ENCODE data around the gene DNMBP.
"Not testable (repeated sequence)": the region's sequence is repeated elsewhere in the genome, so short reads cannot be mapped to it uniquely, and the experiment has no call there.

DNMBP gene

DNA sequence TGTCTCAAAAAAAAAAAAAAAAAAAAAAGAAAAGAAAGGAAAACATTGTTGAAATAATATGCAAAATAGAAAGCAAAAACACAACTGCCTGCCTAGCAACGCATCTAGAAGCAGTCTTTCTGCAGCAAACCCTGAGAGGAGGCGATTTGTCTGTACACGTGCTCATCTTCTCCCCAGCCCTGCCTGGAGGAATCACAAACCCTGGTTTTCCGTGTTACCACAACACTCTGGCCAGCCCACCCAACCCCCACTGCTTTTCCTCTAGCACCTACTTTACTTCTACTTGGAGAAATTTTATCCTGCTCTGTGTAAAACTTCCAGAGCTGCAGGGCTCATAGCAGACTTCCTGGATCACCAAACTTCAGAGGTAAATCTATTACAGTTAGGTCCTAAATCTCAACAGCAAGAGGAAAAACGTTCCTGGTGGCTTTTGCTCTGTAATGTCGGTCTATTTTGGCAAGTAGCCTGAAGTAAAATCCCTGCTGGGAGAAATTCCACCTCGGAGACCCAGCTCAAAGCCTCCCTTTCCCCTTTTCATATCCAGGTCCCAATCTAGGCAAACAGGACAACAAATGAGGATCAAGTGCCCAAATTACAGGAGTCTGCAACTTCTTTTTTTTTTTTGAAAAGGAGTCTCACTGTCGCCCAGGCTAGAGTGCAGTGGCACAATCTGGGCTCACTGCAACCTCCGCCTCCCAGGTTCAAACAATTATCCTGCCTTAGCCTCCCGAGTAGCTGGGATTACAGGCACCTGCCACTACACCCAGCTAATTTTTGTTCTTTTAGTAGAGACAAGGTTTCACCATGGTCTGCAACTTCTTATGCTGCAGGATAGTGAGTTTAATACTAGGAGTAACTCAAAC is 91.6 kb downstream of the DNMBP start:
- DNase-seq (ENCODE audit: low read depth in 2 of 2): no peak

DNA sequence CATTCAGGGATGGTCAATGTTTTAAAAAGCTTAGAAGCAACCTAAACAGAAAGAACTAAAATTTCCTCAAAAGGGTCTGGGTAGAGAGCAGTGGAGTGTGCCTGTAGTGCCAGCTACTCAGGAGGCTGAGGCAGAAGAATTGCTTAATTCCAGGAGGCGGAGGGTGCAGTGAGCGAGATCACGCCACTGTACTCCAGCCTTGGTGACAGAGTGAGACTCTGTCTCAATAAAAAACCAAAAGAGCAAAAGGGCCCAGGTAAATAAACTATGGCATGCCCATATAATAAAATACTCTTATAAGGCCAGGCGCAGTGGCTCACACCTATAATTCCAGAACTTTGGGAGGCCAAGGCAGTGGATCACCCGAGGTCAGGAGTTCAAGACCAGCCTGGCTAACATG is 93.0 kb downstream of the DNMBP start:
- DNase-seq (ENCODE audit: low read depth in 2 of 2): no peak

DNA sequence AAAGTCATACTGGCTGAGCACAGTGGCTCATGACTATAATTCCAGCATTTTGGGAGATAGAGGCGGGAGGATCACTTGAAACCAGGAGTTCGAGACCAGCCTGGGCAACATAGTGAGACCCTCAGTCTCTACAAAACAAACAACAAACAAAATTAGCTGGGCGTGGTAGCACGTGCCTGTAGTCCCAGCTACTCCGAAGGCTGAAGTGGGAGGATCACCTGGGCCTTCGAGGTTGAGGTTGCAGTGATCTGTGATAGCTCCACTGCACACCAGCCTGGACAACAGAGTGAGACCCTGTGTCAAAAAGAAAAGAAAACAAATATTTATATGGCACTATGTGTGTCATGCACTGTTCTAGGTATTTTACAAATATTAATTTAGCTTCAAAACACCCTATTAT is 94.3 kb downstream of the DNMBP start:
- no peak for DNase-seq (ENCODE audit: low read depth in 2 of 2)

DNA sequence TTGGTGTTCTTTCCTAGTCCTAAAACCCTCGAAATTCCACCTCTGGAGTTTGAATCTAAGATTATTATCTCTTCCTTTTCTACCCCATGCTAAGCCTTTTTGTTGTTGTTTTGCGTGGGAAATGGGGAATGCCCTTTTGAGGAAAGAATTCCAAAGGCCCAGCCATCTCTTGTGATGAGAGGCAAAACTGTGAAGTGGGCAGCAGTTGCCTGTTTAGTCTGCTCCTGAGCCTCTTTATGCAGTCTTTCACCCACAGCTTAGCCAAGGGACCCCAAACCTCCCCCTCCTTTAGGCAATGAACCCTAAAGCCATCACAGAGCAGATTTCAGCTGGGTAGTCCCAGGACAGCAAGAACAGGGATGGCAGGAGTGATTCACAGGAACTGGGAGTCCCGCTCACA is 95.5 kb downstream of the DNMBP start:
- DNase-seq (ENCODE audit: low read depth in 2 of 2): no peak

DNA sequence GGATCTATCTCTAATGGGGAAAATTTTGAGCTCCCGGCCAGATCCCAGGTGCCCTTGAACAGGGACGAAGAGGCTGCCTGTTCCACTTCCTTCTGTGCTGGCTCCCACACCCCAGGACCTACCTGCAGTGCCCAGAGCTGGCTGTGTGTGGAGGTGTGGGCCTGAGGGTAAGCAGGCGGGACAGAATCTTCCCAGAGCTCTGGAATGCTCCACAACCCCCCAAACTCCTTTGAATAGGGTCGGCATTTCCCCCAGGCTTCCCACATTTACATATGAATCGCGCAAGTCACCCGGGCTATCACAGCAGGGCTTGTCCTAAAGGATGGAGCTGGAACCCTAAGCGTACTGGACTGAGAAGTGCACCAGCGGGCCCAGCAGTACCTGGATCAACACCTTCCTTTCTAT is 95.9 kb downstream of the DNMBP start:
- DNase-seq (ENCODE audit: low read depth in 2 of 2): no peak

DNA sequence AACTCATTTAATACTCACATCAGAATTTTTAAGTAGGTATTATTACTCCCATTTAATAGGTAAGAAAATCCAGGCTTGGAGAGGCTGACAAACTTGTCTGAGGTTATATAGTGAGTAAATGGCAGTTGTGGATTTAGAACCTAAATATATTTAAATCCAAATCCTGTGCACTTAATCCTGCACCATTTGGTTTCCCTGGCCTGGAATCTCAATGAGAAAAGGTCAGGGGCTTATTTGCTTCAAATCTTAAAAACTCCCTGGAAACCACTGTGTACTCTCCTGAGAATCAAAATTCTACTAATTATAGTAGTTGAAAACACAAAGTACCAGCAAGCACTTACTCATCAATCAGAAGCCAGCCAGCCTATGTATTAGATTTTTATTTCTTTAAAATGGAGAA is 97.7 kb downstream of the DNMBP start:
- no peak for DNase-seq (ENCODE audit: low read depth in 2 of 2)

DNA sequence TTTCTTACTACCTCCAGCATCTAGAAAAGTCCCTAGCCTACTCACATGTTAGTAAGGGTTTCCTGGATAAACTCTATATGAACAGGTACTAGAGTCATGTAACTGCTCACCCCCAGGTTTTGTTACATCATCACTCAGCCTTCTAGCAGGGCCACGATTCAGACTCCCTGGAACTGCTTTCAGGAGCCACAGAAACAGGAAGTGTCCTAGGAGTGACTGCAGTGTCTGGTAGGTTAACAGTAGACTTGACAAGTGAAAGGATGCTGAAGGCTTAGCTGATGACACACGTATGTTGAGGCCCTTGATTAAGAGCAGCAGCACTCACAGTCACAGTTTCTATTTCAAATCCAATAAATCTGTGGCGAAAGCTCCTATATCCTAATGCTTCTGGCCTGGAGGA is 101.2 kb downstream of the DNMBP start:
- DNase-seq (ENCODE audit: low read depth in 2 of 2): no peak

DNA sequence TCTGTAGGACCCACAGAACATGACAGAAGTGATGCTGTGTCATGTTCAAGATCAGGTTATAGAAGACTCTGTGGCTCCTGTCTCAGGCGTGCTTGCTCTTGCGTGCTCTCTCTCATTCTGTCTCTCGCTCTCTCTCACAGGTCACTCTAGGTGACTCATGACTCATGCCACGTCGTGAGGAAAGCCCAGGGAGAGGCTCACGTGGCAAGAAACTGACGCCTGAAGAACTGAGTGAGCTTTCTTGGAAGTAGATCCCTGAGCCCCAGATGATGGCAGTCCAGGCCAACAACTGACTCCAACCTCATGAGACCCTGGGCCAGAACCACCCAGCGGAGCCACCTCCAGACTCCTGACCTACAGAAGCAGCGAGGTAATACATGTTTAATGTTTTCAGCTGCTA is 103.3 kb downstream of the DNMBP start:
- DNase-seq (ENCODE audit: low read depth in 2 of 2): no peak

DNA sequence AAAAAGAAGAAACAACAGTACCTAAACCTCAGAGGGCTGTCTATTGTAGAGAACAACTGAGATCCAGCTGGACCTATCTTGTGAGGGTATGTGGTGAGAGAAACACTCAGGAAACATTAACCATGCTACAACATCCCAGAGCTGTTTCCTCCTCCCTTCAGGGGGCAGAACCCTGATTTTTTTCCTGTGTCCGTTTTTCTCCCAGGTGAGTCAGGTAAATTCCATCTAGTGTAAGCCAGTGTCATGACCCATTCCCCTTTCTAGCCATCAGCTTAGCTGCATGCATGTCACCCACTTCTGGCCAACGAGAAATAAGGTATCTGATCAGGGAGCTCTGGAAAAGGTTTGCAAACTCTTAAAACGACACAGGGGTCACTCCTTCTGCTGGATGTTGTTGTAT is 103.8 kb downstream of the DNMBP start:
- DNase-seq (ENCODE audit: low read depth in 2 of 2): no peak

DNA sequence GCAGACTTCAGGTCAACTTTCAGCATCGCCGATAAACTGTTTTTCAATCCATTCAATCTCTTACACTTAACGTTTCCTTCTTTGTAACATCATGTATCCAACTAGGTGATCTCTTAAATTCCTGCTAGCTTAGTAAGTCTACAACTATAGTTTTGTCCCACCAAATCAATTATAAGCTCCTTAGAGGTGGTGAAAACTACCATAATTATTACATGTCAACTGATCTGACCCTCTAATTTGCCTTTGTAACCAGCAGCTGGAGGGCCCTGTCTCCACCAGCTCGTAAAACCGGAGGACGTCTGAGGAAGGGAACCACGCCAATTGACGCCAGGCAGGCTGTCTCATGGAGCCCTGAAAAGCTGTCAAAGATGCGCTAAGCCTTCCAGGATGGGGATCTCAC is 113.9 kb downstream of the DNMBP start:
- no peak for DNase-seq (ENCODE audit: low read depth in 2 of 2)

DNA sequence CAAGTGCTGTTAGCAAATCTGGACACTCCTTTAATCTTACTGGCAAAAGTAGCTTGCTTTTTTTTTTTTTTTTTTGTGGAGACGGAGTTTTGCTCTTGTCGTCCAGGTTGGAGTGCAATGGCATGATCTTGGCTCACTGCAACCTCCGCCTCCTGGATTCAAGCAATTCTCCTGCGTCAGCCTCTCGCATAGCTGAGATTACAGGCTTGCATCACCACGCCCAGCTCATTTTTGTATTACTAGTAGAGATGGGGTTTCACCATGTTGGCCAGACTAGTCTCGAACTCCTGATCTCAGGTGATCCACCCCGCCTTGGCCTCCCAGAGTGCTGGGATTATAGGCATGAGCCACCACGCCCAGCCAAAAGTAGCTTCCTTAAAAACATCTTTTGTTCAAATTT is 114.7 kb downstream of the DNMBP start:
- DNase-seq (ENCODE audit: low read depth in 2 of 2): not testable (repeated sequence)

DNA sequence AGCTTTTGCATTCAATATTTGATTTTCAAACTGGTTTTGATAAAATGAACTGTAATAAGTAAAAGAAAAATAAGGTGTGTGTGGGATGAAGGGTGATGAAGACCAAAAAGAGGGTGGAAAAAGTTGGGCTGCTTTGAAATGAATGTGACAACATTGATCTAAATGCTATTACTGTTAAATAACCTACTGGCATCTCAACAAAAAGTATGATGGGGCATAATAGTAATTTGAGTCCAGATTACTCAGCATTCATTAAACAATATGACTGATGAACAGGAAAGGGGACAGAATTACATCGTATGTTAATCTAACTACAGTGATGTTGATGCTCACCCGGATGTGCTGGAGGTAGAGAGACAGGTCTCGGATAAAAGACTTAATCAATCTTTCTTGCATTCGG is 115.1 kb downstream of the DNMBP start:
- no peak for DNase-seq (ENCODE audit: low read depth in 2 of 2)

DNA sequence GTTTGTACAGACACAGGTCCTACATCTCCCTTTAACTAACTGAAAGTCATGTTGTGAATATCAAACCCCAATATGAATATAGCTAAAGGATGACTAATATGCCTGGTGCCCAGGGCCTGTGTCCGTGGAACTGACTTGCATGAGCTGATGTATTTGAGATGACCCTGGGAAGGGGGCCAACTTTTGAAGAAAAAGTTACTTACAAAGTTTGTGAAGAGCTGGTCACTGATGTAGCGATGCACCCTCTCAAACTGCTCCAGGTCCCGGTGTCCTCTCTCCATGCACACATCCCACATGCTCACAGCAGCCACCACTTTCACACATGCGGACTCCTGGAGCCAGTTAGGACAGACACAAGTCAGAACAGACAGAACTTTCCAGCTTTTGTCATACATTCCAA is 121.1 kb downstream of the DNMBP start:
- DNase-seq (ENCODE audit: low read depth in 2 of 2): no peak

DNA sequence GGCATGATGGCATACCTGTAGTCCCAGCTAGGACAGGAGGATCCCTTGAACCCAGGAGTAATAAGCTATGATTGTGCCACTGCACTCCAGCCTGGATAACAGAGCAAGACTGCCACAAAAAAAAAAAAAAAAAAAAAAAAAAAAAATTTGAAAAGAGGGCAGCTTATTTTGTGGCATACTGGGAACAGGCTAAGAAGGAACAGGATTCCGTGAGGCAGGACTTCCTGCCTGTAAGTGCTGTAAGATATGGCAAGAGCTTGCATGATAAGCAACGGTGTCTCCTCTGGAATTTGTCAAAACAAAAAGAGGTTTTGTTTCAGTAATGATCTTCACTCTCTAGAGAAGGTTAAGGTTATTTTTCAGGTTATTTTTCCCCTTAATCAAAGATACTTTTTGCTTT is 126.2 kb downstream of the DNMBP start:
- DNase-seq (ENCODE audit: low read depth in 2 of 2): no peak

DNA sequence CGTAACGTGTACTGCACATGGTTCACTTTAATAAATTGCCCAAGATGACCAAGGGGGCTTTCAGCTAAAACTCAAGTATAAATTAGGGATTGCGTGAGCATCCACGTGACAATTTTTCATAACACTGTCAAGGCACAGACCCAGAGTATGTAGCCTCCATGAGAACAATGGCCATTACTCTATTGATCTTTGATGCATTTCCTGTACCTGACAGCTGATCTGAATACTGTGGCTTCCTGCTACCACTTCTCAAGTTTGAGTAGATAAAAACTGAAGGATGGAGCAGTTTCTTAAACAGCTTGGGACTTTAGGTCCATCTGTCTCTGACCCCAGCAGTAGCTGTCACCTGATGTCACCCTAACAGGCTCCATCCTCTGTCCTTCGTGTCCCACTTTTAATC is 128.4 kb downstream of the DNMBP start:
- no peak for DNase-seq (ENCODE audit: low read depth in 2 of 2)

DNA sequence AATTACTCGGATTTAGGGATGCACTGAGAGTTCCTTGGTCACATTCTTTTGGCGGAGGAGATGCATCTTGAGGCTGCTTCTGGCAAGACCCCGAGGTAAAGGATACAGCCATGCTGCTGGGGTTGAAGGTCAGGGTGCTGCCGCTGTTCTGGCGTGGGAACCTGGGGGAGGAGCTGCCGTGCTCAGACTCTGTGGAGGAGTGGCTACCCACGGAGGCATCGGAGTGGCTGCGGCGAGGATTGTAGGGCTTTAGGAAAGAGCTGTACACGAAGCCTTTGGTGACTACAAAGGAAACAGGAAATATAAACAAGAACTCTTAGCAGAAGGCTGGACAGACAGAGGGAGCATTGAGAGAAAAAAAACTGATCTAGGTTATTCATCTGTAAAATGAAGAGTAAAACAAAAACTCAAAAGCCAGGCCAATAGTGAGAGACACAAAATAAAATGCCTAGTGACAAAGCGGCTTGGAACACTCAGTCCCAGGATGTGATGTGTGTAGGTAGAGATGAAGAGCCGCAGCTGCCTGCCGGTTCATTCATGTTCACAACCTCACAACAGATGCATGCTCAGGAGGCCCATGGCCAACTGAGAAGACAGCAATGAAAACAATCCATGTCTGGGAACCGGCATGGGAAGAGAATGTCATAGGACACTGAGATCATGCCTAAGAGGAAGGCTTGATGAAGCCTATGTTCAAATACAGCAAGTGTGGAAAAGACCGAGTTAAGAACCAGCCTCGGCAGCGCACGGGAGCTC is 129.5 kb downstream of the DNMBP start:
- DNase-seq (ENCODE audit: low read depth in 2 of 2): no peak

DNA sequence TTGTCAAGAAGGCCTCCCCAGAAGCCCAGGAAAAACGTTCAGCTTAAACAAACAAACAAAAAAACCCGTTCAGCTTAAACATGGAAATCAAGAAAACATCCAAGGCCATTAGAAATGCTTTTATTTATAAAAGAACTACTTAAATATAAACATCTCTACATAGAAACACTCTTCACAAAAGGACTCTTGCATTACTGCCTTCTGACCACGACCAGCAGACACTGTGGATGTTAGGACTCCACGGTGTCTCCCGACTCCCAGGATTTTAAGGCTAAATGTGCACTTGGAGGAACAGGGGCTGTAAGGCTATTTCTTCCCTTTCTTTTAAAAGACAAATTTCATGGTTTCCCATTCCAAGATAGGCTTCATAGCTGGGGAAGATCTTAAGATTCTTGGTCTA is 134.3 kb downstream of the DNMBP start:
- DNase-seq (ENCODE audit: low read depth in 2 of 2): no peak

DNA sequence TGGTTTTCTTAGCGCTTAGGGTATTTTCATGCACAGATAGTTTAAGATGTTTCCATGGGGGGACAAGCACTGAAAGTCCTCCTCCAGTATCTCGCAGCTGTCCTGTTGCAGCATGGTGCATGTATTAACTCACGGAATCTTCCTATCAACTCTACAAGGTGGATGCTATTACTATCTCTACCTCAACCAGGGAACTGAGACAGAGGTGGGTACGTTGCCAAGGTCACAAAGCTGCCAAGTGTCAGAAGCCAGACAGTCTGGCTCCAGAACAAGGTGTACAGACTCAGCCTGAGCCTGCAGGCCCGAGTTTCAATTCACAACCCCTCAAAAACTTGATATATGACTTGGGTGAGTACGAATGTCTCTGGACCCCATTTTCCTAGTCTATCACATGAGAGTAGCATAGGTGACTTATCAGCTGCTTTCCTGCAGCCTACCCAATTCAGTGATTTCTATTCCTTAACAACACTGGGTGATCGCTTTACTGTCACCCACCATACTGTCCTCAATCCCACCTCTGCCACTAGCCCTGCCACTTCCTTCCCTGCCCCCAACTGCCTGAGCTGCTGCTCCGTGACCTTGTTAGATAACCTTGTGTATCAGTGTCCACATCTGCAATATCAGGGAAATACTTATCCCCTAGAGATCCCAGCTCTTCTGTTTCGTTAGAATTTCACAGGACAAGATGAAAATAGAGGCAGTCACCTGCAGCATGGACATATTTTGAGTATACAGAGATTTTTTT is 135.2 kb downstream of the DNMBP start:
- no peak for DNase-seq (ENCODE audit: low read depth in 2 of 2)

DNA sequence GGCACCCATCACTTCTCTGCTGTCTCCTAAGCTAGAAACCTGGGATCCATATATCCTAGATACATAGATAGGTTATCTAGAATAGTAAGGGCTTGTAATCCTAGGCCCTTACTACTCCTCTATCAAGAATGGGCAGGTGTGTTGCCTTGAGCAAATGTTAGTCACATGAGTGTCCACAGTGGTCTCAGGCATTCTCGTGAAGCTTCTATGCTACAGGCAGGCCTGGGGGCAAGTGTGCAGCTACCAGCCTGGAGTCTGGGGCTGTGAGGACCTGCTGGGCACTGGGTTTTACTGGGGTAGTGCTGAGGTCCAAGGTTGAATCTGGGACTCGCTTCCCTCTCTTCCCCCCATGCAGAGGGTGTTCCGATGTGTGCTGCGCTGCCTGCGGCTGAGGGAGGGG is 135.9 kb downstream of the DNMBP start:
- DNase-seq (ENCODE audit: low read depth in 2 of 2): no peak

DNA sequence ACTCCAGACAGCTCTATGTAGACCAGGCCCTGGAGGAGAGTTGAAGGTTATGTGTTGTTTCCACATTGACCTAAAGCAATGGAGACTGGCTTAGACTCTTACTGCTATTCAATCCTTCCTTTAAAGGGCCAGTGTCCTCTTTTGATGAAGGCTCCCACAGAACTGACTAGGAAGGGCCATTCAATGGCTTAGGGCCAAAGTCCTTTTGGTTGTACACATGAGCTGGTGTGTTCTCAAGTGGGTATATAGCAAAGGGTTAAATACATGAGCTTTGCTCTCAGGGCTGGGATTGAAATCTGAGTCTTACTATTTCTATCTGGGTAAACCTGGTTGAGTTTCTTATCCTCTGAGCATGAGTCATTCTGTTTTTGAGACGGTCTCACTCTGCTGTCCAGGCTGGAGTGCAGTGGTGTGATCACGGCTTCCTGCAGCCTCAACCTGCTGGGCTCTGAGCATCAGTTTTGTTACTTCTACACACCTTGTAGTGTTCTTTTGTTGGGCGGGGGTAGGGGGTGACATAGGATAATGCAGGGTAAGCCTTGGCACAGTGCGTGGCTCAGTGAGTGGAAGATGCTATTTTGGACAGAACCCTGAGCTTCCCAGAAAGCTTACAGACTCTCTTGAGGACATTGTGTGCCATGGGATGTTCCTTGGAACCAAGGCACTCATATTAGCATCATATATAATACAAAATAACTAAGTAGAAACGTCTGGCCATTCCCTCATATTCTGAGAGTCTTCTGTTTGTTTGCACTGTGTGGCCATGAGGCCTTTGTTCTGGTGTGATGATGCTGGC is 137.2 kb downstream of the DNMBP start:
- no peak for DNase-seq (ENCODE audit: low read depth in 2 of 2)

DNA sequence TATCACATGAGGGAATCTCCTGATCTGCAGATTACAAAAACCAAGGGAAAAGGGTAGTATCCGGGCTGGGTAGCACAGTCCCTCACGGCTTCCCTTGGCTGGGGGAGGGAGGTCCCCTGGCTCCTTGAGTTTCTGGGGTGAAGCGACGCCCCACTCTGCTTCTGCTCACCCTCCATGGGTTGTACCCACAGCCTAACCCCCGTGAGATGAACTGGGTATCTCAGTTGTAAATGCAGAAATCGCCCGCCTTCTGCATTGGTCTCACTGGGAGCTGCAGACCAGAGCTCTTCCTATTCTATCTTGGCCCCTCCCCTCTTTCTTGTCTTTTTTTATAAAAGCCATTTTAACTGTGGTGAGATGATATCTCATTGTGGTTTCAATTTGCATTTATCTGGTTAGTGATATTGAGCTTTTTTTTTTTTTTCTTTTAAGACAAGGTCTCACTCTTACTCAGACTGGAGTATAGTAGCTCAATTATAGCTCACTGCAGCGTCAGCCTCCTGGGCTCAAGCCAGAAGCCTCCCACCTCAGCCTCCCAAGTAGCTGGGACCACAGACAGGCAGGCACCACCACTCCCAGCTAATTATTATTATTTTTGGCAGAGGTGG is 139.5 kb downstream of the DNMBP start:
- DNase-seq (ENCODE audit: low read depth in 2 of 2): no peak
